Peyer's patch (tissue), 4 donors: ENCODE results near the gene GALNT17.

Experiments used
- CTCF ChIP-seq, 6 experiments: fragments of 450-650 bp in 4 of 6; fragments of 200-600 bp in 2 of 6; sonication (generic) in 1 of 6; IDR thresholded peaks; one replicate each; pipeline ENCODE4 v1.5.1; 2017 to 2019; ENCODE audit warnings: antibody characterized with exemption in 6 of 6, mild to moderate bottlenecking in 3 of 6, moderate library complexity in 1 of 6
- POLR2A ChIP-seq, 2 donors: fragments of 450-650 bp; IDR thresholded peaks; one replicate each; pipeline ENCODE4 v1.5.1; 2017; ENCODE audit warnings: antibody characterized with exemption in 2 of 2, mild to moderate bottlenecking in 2 of 2, moderate library complexity in 2 of 2

GRCh38 chr7:71761336-71761735 is 629.4 kb downstream of the GALNT17 start:
- no peak for TF ChIP-seq CTCF (IDR thresholded peaks at IDR 0.05)
- TF ChIP-seq POLR2A (IDR thresholded peaks at IDR 0.05): no peak
